Panc1 (cell line): ENCODE measurements around the gene ANO3.

Experiments used
- CTCF ChIP-seq: fragments of 450-650 bp; IDR thresholded peaks from 2 replicates; pipeline ENCODE4 v1.5.1; 2017; ENCODE audit warnings: mild to moderate bottlenecking
- POLR2AphosphoS5 ChIP-seq: IDR thresholded peaks from 2 replicates; pipeline ENCODE4 v1.6.1; 2012; ENCODE audit warnings: mild to moderate bottlenecking, low read depth, low read length, moderate library complexity
- SIN3A ChIP-seq: IDR thresholded peaks from 2 replicates; pipeline ENCODE4 v1.6.1; 2012; ENCODE audit warnings: low read depth, mild to moderate bottlenecking, low read length, moderate library complexity, borderline replicate concordance; ENCODE audit not compliant: insufficient read depth
- TCF7L2 ChIP-seq: IDR thresholded peaks from 2 replicates; pipeline ENCODE4 v1.6.1; 2011; ENCODE audit warnings: mild to moderate bottlenecking, low read depth, low read length, inconsistent platforms

GRCh38 chr11:26326793-26327400 lies 5.0 kb upstream of the ANO3 start:
- TF ChIP-seq CTCF (no peak), SIN3A (no peak), POLR2AphosphoS5 (no peak), TCF7L2 (no peak)
